ENCODE results near the gene DHRS7C.

Gene DHRS7C

GRCh38 chr17:9766970-9767369, 24.4 kb downstream of the DHRS7C start:
- in situ Hi-C loops (cut with MboI; ENCODE audit: low sequenced_read_pairs) = no loop called here

DNA sequence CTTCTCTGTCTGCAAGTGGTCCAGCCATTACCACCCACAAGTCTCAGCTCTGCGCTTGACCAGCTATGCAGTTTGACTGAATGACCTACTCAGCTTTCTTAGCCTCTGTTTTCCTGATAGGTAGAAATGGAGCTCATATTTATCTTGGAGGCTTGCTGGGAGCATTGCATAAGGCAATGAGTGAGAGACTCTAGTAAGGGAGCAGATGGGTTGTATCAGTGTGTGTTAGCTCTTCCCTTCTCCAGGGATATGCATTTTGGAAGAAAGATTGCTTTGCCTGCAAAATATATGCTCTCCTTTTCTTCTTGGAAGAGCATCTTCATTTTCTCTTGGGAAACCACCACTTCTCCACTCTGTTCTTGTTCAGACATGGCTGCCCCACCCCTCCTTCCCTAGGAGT, 26.1 kb downstream of the DHRS7C start:
- in situ Hi-C loops (cut with MboI; ENCODE audit: low sequenced_read_pairs) = no loop called here

DNA sequence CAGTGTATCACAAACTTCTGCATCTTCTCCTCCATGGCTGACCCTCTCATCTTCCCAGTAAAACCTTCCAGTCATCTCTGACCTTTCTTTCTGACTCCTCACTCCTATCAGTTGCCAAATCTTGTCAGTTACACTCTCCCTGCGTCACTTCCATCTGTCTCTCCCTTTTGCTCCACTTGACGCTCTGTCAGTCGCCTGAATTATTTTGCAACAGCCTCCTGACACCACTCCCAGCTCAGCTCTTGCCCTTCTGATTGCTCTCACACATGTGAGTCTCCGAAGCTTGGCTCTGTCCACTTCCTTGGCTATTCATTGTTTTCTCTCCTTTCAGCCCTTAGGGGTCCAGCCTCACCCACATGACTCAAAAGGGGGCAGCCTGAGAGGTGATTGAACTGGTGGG, 27.7 kb downstream of the DHRS7C start:
- in situ Hi-C loops (cut with MboI; ENCODE audit: low sequenced_read_pairs) = no loop called here

DNA sequence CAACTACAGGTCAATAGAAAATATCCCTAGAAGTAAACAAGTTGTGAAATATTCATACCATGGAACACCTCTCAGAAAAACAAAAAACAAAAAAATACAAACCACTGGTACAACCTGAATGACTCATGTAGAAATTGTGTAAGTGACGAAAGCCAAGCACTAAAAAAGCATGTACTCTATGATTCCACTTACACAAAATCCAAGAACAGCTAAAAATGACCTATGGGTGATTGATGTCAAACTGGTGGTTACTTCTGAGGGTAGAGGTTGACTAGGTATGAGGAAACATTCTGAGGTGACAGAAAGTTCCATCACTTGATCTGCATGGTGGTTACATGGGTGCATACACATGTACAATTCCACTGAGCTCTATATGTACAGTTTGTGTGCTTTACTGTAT, 31.1 kb downstream of the DHRS7C start:
- in situ Hi-C loops (cut with MboI; ENCODE audit: low sequenced_read_pairs) = no loop called here

- in situ Hi-C loops (cut with MboI; ENCODE audit: low sequenced_read_pairs) = no loop called here
These were observed 36.3 kb downstream of the DHRS7C start for GRCh38 chr17:9755083-9755482.

GRCh38 chr17:9750524-9750923, 40.9 kb downstream of the DHRS7C start:
- in situ Hi-C loops (cut with MboI; ENCODE audit: low sequenced_read_pairs) = no loop called here

GRCh38 chr17:9729735-9730420, 61.5 kb downstream of the DHRS7C start:
- in situ Hi-C loops (cut with MboI; ENCODE audit: low sequenced_read_pairs) = no loop called here

- in situ Hi-C loops (cut with MboI; ENCODE audit: low sequenced_read_pairs) = no loop called here
These were observed 62.2 kb downstream of the DHRS7C start for GRCh38 chr17:9729034-9729650.

DNA sequence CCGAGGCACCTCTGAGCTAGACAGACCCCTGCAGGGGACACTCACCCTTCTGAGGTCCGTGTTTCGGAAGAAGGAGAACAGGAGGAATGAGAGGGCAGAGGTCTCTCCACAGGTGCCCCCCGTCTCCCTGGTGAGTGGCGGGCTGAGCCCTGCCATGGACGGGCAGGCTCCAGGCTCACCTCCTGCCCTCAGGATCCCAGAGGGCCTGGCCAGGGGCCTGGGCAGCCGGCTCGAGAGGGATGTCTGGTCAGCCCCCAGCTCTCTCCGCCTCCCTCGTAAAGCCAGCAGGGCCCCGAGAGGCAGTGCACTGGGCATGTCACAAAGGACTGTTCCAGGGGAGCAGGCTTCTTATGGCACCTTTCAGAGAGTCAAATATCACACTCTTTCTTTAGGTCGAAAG, 62.8 kb downstream of the DHRS7C start:
- in situ Hi-C loops (cut with MboI; ENCODE audit: low sequenced_read_pairs) = no loop called here

DNA sequence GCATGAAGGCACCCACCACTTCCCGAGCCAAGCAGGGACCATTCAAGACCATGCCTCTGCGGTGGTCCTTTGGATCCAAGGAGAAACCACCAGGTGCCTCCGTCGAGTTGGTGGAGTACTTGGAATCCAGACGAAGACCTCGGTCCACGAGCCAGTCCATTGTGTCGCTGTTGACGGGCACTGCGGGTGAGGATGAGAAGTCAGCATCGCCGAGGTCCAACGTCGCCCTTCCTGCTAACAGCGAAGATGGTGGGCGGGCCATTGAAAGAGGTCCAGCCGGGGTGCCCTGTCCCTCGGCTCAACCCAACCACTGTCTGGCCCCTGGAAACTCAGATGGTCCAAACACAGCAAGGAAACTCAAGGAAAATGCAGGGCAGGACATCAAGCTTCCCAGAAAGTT, 63.4 kb downstream of the DHRS7C start:
- in situ Hi-C loops (cut with MboI; ENCODE audit: low sequenced_read_pairs) = no loop called here

- in situ Hi-C loops (cut with MboI; ENCODE audit: low sequenced_read_pairs) = no loop called here
These were observed 65.1 kb downstream of the DHRS7C start for GRCh38 chr17:9726291-9726690.

DNA sequence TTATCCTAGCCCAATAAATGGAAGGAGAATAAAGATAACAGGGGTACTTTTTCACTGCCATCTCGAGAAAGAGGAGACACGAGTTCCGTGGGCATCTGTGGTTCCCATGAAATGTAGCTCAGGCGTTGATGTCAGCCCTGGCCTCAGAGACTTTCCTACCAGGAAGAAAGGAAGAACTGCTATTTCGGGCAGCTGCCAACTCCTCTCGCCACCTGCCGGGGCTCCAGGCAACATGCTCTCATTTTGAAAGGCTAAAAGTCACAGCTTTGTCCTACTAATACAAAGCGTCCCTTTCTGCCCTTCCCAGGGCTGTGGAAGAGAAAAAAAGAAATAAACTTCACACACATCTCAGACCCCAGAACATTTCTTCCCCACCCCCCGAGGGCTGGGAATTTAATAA, 65.8 kb downstream of the DHRS7C start:
- in situ Hi-C loops (cut with MboI; ENCODE audit: low sequenced_read_pairs) = no loop called here
